Cardiac fibroblast (primary cell): Measurements from ENCODE around the gene ACSBG1.

Source experiments
- DNase-seq, 2 donors: peaks; one replicate each; pipeline versions ENCODE4 v3.0.0 to v3.0.0-alpha.2; 2010; ENCODE audit warnings: low read depth in 2 of 2
- H3K4me3 ChIP-seq, 2 donors: replicated peaks in 1 of 2; 1 replicate in 1 of 2; 2 replicates in 1 of 2; pipeline ENCODE4 v1.5.1; 2011; ENCODE audit warnings: low read depth in 2 of 2, low read length in 2 of 2, mild to moderate bottlenecking in 2 of 2, moderate library complexity in 1 of 2
- TF ChIP-seq, protein P1 (sequence below): IDR thresholded peaks from one replicate; pipeline ENCODE4 v1.5.1; 2011; ENCODE audit warnings: low read depth, mild to moderate bottlenecking, low read length, inconsistent platforms

ACSBG1 gene

DNA sequence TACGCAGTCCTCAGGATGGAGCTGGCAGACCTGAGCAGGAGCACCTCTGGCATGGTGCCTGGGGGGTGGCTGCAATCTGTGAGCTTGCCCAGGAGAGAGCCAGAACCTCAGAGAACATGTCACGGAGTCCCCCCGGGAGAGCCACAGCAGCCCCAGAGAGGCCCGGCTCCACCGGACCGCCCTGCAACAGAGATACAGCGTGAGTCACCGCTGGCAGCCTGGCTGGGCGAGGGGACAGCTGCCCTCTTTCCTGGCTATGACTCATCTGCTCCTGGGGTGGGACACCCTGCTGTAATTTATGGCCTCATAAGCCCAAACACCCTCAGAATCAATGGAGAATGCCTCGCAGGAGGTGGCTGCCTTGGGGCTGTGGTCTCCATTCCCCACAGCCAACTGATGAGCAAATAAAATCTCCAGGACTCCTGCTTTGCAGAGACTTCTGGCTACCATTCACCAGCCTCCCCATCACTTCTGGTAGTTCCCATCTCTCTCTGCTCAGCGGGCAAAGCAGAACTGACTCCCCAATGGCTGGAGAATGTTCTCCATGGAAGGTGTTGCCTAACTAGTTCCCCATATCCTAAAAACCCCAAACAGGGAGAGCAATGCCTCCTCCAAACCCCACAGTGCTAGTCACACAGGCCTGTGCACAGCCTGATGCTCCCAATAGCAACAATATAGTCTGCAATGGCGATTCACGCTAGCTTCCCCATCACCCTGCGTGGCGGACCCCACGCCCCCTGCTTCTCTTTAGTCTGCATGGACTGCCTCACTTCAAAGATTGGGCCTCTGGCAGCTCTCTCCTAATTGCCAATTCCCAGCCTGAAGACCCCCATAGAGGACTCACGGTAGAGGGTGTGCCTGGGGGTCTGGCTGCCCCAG is 21.6 kb downstream of the ACSBG1 start:
- TF ChIP-seq, protein P1, sequence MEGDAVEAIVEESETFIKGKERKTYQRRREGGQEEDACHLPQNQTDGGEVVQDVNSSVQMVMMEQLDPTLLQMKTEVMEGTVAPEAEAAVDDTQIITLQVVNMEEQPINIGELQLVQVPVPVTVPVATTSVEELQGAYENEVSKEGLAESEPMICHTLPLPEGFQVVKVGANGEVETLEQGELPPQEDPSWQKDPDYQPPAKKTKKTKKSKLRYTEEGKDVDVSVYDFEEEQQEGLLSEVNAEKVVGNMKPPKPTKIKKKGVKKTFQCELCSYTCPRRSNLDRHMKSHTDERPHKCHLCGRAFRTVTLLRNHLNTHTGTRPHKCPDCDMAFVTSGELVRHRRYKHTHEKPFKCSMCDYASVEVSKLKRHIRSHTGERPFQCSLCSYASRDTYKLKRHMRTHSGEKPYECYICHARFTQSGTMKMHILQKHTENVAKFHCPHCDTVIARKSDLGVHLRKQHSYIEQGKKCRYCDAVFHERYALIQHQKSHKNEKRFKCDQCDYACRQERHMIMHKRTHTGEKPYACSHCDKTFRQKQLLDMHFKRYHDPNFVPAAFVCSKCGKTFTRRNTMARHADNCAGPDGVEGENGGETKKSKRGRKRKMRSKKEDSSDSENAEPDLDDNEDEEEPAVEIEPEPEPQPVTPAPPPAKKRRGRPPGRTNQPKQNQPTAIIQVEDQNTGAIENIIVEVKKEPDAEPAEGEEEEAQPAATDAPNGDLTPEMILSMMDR: no peak
- DNase-seq: peak; percentile 67 to 69
- no peak overlapping the region for H3K4me3 ChIP-seq

DNA sequence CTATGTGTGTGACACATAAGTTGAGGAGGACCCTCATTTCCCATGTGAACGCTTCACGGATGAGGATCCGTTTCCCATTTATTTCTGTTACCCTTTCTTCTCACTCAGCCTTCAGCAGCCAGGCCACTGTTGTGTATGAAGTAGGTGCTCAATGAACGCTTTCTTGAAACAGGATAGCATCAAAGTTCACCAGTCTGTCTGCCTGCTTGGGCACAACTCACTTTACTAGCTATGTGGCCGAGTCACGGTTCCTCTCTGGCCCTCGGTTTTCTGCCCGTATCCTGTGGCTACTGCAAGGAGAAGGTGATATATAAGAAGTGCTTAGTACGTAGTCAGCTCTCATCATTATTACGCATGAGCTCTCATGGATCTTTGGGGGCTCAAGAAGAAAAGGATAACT is 22.4 kb downstream of the ACSBG1 start:
- TF ChIP-seq, protein P1: no peak
- no peak for DNase-seq
- no peak overlapping the region for H3K4me3 ChIP-seq

DNA sequence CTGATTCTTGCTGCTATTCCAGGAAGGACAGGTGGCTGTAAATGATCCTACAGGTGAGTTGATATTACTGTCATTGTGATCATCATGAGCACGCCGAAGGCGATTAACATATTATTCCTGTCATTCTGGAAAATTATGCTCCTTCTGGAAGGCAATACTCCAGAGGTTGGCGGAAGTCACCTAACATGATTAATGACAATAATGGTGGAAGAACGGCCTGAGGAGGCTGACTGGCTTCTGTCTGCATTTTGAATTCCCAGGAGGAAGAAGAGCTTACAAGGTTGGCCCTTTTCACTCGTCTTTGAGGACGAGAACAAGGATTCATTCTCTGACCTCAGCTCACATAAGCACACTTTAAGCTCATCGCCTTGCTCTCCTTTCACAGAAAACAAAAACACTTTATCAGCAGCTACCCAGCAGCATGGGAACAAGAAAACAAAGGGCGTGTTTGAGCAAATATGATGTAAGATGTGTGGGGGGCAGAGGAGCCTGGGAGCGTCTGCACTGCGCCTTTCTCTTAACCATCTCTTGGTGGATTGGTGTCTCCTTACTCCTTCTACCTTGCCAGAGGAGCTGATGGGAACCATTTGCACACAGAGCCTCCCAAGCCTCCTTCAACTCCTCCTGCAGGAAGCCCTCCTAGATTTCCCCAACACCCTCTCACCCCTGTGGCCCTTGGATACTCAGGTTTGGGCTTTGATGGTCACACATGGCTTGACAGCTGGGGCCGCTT is 23.0 kb downstream of the ACSBG1 start:
- no peak overlapping the region for H3K4me3 ChIP-seq
- DNase-seq: peak in 1 of 2 donors; percentile 23
- TF ChIP-seq, protein P1: no peak

DNA sequence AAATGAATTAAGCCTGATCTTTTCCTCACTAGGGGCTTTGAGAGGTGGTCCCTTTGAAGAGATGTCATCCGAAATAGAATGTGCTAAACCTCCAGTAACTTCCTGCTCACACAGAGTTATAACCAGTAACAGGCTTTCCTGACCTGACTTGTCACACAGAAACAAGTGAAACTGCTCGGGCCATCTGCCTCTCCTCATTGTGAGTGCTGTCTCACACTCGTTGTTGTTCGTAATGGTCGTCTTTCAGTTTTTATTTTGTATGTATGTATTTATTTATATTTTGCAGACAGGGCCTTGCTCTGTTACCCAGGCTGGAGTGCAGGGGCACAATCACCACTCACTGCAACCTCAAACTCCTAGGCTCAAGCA is 24.0 kb downstream of the ACSBG1 start:
- no peak overlapping the region for H3K4me3 ChIP-seq
- TF ChIP-seq, protein P1: no peak
- DNase-seq: no peak

DNA sequence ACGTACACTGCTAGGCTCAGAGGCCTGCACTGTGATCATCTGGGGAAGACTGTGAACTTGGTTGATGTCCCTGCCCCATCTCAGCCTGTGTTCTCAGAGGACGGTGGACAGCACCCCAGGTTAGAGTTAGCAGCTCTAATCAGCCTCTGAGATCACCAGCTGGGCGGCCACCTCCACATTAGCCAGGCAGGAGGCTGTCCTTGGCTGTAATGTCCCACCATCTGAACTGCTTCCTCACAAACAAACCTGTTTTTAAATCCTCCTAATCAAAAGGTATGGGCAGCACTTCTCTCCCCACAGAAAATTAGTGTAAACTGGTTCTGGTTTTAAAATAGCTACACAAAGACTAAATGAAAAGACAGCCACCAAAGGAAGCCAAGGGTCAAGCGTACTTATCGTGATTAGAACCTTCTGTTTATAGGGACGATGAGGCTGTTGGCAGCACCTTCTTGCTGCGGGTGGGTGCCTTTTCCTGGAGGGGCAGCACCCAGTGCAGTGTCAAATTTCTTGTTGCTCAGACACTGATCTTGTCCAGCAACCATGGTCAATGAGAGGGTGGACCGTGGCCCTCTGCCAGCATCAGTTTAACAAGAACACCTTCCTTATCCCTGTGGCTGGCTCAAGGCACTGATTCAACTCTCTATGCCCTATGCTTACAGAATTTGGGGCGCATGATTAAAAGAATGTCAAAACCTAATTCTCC is 24.6 kb downstream of the ACSBG1 start:
- TF ChIP-seq, protein P1: no peak
- no peak overlapping the region for H3K4me3 ChIP-seq
- no peak for DNase-seq

DNA sequence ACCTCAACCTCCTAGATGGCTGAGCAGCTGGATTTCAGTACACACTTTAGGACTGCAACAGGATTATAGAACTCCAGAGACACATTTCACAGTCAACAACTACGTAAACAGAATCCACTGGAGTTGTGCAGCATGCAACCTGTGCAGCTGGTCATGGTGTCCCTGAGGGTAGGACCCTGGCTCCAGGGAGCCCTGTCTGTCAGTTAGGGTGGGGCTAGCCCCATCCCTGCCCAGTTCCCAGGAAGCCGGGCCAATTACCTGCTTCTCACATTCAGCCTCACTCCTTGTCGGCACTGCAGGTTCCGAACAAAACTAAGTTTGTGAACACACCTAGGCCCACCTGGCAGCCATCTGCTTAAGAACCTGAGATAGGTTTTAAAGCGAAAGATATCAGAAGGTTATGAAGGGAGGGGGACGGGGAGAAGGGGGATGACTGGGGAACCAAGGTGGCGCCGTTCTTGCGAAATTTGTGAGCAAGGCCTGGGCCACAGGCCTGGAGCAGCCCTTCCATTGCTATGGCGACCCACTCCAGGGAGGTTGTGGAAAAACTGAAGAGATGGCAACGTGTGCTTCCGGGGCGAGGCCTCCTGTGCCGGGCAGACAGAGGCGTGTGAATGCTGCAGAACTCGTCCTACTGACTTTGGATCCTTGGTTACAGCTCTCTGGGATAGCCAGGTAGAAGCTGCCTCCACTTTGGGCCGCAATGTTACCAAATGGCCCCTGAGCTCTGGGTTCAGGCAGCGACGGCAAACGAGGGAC is 25.3 kb downstream of the ACSBG1 start:
- DNase-seq: no peak
- H3K4me3 ChIP-seq: no peak overlapping the region
- TF ChIP-seq, protein P1: no peak
